Measurements from ENCODE around the gene UBTF.
A peak's percentile ranks its signal among the peaks of the same experiment; 100 is the strongest.

Gene UBTF

GRCh38 chr17:44197107-44197506 is 22.4 kb downstream of the UBTF start:
- no peak for DNase-seq

GRCh38 chr17:44193326-44194084 is 26.0 kb downstream of the UBTF start:
- no peak for DNase-seq

DNA sequence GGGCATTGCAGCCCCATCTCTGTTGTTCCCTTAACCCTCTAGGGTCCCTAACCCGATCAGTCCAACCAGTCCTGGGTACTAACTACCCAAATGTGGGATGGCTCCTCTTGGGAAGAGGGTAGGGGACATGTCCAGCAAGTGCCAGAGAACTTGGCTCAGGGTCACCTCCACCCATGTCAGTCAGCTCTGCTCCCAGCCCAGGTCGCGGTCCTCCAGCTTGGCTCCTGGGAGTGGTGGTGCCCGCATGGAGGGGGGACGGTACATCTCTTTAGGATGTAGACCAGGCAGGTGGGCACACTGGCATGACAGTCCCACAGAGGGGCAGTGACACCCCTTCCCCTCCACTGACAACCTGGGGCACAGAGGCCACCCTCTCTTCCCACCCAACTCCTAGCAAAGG is 26.7 kb downstream of the UBTF start:
- no peak for DNase-seq

DNA sequence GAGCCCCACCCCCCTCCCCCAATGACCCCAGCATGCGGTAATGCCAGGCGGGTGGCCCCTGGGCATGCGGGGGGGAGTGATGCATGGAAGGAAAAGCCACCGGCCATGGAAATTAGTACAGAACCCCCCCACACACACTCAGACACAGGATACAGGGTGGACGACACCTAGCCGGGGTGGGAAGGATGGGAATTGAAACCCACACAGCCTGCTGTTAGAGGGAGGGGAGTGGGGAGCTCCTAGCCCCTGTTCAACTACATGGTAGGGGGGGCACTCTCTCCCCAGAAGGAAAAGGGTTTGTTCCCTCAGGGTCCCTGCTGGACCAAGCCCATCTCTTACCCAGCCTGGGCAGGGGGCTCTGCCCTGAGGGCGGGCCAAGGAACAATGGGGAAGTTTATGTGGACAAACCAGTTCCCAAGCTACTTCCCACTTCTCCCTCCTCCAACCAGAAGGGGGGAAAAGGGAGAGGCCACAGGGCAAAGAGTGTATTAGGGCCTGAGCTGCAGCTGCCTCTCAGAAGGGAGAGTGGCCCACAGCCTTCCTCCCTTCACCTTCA is 27.5 kb downstream of the UBTF start:
- no peak for DNase-seq

DNA sequence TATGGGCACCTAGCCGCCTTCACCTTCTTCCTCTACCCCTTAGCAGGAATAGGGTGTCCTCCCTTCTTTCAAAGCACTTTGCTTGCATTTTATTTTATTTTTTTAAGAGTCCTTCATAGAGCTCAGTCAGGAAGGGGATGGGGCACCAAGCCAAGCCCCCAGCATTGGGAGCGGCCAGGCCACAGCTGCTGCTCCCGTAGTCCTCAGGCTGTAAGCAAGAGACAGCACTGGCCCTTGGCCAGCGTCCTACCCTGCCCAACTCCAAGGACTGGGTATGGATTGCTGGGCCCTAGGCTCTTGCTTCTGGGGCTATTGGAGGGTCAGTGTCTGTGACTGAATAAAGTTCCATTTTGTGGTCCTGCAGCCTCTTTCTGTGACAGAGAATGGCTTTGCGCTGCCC is 28.1 kb downstream of the UBTF start:
- DNase-seq: no peak

DNA sequence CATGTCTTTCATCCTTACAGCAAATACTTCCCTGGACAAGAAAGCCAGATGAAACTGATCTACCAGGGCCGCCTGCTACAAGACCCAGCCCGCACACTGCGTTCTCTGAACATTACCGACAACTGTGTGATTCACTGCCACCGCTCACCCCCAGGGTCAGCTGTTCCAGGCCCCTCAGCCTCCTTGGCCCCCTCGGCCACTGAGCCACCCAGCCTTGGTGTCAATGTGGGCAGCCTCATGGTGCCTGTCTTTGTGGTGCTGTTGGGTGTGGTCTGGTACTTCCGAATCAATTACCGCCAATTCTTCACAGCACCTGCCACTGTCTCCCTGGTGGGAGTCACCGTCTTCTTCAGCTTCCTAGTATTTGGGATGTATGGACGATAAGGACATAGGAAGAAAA is 29.0 kb downstream of the UBTF start:
- no peak for DNase-seq

- DNase-seq: no peak
Measured at GRCh38 chr17:44188576-44189403, 30.7 kb downstream of the UBTF start.

GRCh38 chr17:44187131-44187899 is 32.2 kb downstream of the UBTF start:
- DNase-seq: peak; percentile 85

GRCh38 chr17:44186307-44187130 is 33.0 kb downstream of the UBTF start, which contains the start of gene TMUB2:
Gene TMUB2 (plus strand): TSS chr17:44186972. CDS start chr17:44187709, 737 bp downstream.
- peak; percentile 98 for DNase-seq

GRCh38 chr17:44184212-44184810 is 35.2 kb downstream of the UBTF start:
- DNase-seq: no peak

DNA sequence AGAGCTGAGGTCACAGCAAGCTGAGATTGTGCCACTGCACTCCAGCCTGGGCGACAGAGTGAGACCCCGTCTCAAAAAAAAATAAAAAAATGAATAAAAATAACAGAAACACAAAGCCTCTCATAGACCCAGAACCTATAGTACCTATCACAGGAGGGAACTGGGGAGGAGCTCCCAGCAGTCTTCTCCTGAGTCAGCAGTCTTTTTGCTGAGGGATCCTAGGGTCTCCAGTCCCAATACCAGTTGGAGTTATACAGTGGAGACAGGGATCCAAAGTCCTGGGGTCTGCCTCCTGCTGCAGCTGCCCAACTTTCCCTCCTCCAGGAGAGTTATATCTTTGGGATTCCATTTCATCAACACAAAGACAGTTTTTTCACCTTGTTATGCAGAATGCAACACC is 36.5 kb downstream of the UBTF start:
- no peak for DNase-seq

DNA sequence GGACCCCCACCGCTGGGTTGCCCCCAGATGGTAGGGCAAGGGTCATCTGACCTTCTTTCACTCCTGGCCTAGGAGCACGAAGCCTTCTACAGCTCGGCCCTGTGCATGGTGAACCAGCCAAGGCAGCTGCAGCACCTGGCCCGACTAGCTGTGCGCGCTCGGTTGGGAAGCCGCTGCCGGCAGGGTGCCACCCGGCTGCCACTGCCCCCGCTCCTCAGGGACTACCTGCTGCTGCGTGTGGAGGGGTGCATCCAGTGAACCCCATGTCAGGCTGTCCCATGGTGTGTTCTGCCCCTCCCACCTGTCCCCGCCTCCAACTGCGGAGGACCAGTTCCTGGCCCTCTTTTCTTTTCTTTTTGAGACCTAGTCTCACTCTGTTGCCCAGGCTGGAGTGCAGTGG is 41.3 kb downstream of the UBTF start:
- DNase-seq: no peak

GRCh38 chr17:44177640-44178039 is 41.8 kb downstream of the UBTF start:
- DNase-seq: no peak

- no peak for DNase-seq
Measured at GRCh38 chr17:44176671-44177501, 42.6 kb downstream of the UBTF start.

DNA sequence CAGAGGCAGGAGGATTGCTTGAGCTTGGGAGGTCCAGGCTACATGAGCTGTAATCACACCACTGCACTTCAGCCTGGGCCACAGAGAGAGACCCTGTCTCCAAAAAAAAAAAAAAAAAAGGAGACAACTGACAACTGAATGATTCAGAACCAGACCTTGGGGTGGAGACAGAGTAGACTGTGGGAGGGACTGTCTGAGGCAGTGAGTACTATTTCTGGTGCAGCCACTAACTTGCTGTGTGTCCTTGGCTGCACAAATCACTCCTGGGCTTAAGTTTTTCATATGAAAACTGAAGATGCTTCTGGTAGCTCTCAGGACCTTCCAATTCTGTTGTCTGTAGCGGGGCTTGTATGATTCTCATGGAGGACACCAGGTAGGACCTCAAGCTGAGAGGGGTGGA is 43.2 kb downstream of the UBTF start:
- no peak for DNase-seq

GRCh38 chr17:44174427-44174826 is 45.0 kb downstream of the UBTF start:
- DNase-seq: no peak

- no peak for DNase-seq
Measured at GRCh38 chr17:44171931-44172455, 47.5 kb downstream of the UBTF start.

DNA sequence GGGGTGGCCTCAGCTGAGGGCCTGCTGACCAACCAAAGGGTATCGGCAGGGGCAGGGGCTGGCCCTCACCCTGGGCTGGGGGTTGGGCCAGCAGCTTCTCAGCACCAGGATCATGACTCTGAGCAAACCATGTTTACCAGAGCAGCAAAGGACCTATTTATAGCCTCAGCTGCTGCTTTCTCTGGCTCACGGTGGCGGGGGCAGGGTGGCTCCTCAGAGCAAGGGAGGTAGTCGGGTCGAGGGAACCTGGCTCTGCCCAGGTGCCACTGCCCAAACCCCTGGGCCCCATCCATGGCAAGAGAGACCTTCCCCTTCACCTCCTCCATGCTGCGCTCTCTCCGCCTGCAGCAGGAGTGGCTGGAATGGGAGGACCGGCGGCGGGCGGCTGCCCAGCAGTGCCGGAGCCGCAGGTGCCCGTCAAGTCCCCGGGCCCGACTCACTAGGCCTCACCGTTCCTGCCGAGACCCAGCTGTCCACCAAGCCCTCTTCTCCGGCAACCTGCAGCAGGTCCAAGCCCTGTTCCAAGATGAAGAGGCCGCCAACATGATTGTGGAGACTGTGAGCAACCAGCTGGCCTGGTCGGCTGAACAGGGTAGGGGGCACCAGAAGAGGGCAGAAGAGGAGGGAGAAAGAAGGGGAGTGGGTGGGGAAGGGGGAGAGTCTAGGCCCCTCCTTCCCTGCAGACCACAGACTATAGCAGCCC is 48.8 kb downstream of the UBTF start, which contains the start of gene ASB16:
Gene ASB16 (plus strand): TSS at position 206 of the 703 bp plus-strand sequence. CDS start 86 bp downstream, at position 292.
- no peak for DNase-seq

- no peak for DNase-seq
Measured at GRCh38 chr17:44170135-44170498, 49.4 kb downstream of the UBTF start.
